ENCODE data around the gene ATP2B2.

- no peak for TF ChIP-seq CTCF (conservative IDR thresholded peaks at IDR 0.05; ENCODE audit: low read length)
- no peak for TF ChIP-seq EZH2phosphoT487 (IDR thresholded peaks at IDR 0.05; ENCODE audit: borderline replicate concordance)
These were observed 3.7 kb downstream of the ATP2B2 start for GRCh38 chr3:10501664-10502052.

All from Loucy (cell line).